Left renal cortex interstitium (tissue), 4 donors: ENCODE measurements around the gene MUS81. TPM values are rescaled to one million over a fixed set of nuclear protein-coding genes. Genes with fewer than 3 reads are reported as not detected.

Experiments
- DNase-seq, 4 donors: peaks; one replicate each; pipeline ENCODE4 v3.0.0-alpha.2; 2013; ENCODE audit warnings: low read depth in 4 of 4, low spot score in 2 of 4, missing footprints in 1 of 4
- polyA plus RNA-seq, 4 donors: library from polyadenylated mRNA; unstranded; fragments of 120-200 nt; gene quantifications; one replicate each; pipeline ENCODE4 v1.2.1, GENCODE V29; 2013; ENCODE audit not compliant: insufficient read length in 4 of 4

MUS81 gene
- polyA plus RNA-seq, 4 donors, result 41.7 to 67.3 (median 55.7) TPM

- DNase-seq, result no peak
These were observed 10.8 kb downstream of the MUS81 start for GRCh38 chr11:65870706-65871681.

- DNase-seq, result no peak
These were observed 11.7 kb downstream of the MUS81 start for GRCh38 chr11:65871811-65872548.

- DNase-seq, result no peak
These were observed 12.5 kb downstream of the MUS81 start, which contains the start of gene EFEMP2 for GRCh38 chr11:65872586-65873317. TSS of gene EFEMP2 (minus strand) at chr11:65872800. CDS start at chr11:65872354, 446 bp downstream.

DNA sequence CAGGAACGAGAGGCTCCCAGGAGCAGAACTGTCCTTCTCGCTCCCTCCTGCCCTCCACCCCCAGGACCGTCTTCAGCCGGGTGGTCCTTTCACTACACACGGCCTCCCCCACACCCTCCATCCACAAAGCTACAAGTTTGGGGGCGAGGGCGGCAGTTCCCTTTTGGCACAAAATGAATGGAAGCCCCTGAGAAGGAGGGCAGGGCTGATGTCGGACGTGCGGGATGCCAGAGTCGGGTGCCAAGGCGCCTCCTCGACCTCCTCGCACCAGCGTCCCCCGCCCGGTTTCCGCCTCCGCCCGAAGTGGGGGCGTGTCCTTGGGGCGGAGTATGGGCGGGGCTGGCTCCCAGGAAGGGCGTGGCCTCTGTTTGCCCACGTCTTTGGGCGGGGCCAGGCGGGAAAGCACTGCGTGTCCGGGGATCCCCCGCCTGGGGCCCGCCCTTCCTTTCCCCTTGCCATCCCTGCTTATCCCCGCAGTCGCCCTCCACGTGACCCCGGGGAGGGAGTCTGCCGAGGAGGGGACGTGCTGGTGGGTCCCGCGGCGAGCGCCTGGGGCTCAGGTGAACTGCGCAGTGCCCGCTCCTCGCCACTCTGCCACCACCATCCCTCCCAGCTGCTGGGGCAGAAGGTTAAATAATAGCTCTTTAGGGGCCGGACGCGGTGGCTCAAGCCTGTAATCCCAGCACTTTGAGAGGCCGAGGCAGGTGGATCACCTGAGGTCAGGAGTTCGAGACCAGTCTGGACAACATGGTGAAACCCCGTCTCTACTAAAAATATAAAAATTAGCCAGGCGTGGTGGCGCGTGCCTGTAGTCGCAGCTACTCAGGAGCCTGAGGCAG, 13.3 kb downstream of the MUS81 start:
- peak in 2 of 4 donors; percentile 84 to 86 for DNase-seq

DNA sequence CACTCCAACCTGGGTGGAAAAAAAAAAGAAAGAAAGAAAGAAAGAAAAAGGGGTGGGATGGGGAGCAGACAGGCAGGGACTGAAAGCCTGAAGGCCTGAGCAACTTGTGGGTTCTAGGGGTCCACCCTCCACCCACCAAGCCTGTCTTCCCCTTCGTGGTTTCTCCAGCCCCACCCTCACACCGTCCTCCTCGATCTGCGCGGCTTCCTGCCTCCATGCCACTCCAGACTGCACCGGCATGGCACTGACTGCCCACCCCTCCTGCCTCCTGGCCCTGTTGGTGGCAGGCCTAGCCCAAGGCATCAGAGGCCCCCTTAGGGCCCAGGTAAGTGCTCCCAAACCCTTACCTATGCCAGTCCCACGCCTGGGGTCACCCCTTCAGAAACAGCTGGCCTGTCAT, 19.4 kb downstream of the MUS81 start, which contains the start of gene CTSW:
Gene CTSW (plus strand): TSS at position 221 of the 400 bp plus-strand sequence. CDS start 18 bp downstream, at position 239.
- no peak for DNase-seq

- DNase-seq, result no peak
These were observed 19.8 kb downstream of the MUS81 start for GRCh38 chr11:65880027-65880426.

DNA sequence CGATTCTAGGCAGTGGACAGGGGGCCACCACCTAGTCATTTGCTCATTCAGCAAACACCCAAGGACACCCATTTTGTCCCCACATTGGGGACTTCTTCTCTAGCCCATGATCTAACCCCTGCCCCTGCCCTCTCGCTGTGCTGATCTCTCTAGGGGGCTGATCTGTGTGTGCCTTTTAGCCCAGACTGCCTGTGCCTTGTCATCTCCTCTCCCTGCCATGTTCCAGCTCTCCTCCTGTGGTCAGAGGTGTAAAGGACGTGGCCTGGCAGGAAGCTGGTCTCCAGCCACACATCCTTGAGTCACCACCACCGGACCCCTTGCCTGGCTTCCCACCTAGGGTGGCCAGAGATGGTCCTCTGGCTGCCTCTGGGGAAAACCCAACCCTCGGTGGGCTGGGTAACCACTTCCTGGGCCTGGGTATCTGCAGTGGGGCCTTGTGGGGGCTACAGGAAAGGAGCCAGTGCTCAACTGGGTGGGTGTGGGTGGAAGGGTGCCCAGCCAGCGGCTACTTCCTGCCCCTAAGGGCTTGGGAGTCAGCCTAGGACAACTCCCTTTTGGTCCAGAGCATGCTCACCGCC, 20.7 kb downstream of the MUS81 start:
- no peak for DNase-seq

- no peak for DNase-seq
These were observed 22.2 kb downstream of the MUS81 start for GRCh38 chr11:65882120-65883057.

DNA sequence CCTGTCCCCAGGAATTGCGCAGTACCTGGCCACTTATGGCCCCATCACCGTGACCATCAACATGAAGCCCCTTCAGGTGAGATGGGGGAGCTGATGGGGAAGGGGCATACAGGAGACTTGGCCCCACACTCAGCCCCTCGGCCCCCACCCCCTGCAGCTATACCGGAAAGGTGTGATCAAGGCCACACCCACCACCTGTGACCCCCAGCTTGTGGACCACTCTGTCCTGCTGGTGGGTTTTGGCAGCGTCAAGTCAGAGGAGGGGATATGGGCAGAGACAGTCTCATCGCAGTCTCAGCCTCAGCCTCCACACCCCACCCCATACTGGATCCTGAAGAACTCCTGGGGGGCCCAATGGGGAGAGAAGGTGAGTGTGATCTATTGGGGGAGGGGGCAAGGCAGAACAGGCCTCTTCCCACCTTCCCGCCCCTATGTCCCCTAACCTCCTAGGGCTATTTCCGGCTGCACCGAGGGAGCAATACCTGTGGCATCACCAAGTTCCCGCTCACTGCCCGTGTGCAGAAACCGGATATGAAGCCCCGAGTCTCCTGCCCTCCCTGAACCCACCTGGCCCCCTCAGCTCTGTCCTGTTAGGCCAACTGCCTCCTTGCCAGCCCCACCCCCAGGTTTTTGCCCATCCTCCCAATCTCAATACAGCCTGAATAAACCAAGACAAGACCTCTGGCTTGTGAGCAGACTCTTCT, 23.0 kb downstream of the MUS81 start:
- no peak for DNase-seq

- DNase-seq, result no peak
These were observed 23.8 kb downstream of the MUS81 start for GRCh38 chr11:65883786-65884715.

DNA sequence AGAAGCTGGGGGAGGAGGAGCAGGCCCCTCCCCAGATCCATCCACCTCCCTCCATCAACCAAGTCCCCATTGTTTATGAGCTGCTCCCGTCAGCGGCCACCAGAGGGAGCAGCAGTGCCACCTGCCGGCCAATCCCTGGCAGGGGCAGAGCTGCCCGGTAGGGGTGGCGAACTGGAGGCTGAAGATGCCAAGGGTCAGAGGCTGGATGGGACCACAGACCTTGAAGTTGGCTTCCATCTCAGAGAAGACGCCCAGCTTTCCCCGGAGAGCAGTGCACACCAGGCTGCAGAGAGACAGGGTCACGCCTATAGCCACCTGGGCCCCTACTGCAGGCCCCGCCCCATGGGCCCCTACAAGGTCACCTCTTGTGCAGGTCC, 24.5 kb downstream of the MUS81 start:
- no peak for DNase-seq

- DNase-seq, result no peak
These were observed 25.0 kb downstream of the MUS81 start for GRCh38 chr11:65885231-65885630.

- DNase-seq, result no peak
These were observed 25.7 kb downstream of the MUS81 start for GRCh38 chr11:65885808-65886536.

GRCh38 chr11:65886826-65887722, 26.8 kb downstream of the MUS81 start:
- DNase-seq, result no peak

DNA sequence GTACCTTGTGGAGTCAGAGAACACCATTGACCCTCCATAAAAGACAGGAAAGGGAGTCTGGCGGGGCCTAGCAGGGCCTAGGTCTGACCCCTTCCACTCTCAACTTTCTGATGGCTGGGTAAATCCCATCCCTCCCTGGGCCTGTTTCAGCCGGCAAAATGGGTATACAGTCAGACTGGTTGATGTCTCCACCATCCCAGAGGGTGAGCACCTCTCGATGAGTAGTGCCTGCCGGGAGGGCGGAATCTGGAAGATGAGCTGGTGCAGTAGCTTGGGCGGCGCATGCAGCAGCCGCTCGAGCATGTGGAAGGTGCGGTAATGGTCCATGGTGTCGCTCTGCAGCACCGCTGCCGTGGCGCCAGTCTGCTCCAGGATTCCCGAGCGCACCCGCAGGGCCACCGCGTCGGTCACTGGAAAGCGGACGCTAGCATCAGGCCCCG, 27.5 kb downstream of the MUS81 start:
- DNase-seq, result no peak
